HG02759 (cell line): ENCODE measurements around the gene SYPL1.

Source experiments
- ATAC-seq: cut with Tn5 transposase; IDR thresholded peaks from one replicate; pipeline ENCODE4 v1.9.1; 2021; ENCODE audit warnings: mild to moderate bottlenecking, moderate library complexity; ENCODE audit not compliant: unreplicated experiment

Gene SYPL1

GRCh38 chr7:106068986-106069385, 43.1 kb downstream of the SYPL1 start:
- ATAC-seq: no peak

DNA sequence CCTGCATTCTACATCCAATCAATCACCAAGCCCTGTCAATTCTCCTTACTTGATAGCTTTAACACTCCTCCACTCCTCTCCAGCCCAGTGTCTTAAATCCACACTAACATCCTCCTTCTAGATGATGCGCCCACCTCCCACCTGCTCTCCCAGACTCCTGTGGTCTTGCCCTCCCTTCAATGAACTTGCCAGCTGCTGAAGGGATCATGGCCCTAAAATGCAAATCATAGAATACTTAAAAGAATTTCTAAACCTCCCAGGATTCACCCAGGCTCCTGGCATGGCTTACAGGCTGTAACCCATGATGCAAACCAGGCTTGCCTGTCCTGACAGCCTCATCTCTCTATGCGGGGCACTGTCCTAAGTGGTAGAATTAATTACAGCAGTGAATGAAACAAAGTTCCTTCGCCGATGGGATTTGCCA, 43.6 kb downstream of the SYPL1 start:
- ATAC-seq: no peak

GRCh38 chr7:106067678-106068077, 44.4 kb downstream of the SYPL1 start:
- no peak for ATAC-seq

- no peak for ATAC-seq
These were observed 46.3 kb downstream of the SYPL1 start for GRCh38 chr7:106065575-106066500.

DNA sequence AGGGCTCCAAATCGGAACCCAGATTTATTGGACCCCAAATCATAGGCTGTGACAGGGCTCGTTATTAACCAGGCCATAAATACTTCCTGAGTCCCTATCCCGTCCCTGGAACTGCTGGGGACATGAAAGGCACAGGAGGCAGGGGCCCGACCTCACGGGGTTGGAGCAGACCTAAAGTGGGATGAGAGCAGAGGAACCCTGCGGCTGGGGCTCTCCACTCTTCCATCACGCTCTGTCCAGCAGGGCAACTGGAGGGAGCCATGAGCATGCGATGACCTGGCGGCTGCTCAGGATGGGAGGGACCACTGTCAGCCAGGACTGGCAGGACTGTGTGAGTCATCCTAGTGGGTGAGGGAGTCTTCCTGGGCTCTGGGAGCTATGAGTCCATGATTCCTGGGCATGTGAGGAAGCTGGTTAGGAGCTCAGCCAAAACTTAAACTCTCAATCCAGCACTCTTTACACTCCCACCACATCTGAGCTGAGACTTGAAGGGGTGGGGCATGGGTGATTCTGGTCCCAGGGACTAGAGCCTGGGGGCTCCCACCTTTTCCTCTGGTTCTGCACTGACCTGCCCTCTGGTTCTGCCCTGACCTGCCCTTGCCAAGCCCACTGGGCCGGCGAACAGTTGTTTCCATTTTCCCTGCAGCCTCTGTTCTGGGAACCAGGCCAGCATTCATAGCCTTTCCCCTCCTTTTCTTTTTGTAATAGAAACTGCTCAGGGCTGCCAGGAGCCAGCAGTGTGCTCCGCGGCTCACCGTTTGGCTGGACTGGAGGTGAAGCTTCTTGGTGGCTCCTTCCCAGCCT, 47.1 kb downstream of the SYPL1 start:
- ATAC-seq: no peak

DNA sequence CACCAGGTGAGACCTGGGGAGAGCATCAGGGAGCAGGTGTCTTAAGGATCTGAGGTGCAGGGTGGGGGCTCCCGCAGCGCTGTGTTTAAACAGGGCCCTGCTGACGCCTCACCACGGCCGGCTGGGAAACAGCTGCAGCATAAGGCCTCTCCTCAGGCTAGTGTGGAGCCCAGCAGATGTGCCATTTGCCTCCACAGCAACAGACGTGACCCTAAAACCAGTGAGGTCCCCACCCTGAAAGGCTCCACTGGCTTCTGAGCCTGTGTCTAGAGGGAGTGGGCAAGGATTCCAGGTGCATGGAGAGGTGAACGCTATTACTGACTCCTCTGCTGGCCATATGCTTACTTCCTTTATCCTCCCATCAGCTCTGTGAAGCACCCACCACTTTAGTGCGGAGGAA, 47.8 kb downstream of the SYPL1 start:
- ATAC-seq: no peak

DNA sequence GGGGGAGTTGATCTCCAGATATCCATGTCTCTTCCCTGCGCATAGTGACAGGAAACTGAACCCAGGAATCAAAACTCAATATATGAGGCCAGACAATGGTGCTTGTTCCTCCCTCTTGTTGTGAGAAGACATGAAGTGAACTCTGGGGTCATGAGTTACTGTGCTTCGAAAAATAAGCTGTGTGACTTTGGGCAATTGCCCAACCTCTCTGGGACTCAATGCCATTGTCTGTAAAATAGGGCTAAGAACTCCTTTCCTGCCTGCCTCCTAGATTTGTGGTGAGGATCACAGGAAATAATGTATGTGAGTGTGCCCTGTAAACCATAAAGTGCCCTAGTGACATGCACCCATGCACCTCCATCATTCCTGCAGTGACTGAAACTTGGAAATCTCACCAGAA, 48.4 kb downstream of the SYPL1 start:
- no peak for ATAC-seq

DNA sequence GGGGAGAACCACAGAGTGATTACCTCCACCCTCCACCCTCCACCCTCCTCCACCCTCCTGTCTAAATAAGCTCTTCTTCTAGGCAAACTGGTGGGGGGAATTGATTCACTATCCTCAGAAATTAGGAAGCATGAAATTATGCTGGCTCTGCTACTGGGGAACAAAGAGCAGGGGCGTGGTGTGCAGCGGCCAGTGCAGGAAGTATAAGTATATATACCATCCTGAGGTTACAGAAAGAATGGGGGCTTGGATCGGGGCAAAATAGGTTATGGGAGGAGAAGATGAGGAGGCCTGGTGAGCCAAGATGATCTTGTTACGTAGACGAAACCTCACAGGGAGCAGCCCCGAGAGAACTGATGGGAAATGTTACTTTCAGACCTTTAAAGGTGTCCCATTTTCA, 49.1 kb downstream of the SYPL1 start:
- no peak for ATAC-seq

GRCh38 chr7:106062521-106062931, 49.6 kb downstream of the SYPL1 start:
- no peak for ATAC-seq

- ATAC-seq: no peak
These were observed 50.1 kb downstream of the SYPL1 start for GRCh38 chr7:106062006-106062405.

- ATAC-seq: peak; percentile 18
These were observed 50.7 kb downstream of the SYPL1 start for GRCh38 chr7:106061301-106061979.

DNA sequence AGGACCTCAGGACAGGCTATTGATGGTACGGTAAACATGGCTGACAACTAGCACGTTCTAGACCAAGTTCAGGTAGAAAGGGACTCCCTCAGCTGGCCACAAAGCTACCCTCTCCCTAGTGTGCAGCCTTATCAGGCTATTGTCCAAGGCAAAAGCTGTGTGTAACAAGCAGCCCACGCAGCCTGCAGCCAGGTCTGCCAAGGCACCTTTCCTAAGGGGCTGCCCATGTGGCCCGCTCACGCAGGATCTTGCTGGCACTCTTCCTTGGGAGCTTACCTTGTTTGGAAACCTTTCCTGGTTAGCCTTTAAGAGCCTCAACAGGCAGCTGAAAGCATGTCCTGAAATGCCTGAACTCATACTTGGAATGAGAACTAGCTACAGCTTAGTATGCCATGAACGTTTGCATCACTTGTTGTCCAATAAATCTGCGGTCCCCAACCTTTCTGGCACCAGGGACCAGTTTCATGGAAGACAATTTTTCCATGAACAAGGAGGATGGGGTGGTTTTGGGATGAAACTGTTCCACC, 51.7 kb downstream of the SYPL1 start:
- no peak for ATAC-seq

DNA sequence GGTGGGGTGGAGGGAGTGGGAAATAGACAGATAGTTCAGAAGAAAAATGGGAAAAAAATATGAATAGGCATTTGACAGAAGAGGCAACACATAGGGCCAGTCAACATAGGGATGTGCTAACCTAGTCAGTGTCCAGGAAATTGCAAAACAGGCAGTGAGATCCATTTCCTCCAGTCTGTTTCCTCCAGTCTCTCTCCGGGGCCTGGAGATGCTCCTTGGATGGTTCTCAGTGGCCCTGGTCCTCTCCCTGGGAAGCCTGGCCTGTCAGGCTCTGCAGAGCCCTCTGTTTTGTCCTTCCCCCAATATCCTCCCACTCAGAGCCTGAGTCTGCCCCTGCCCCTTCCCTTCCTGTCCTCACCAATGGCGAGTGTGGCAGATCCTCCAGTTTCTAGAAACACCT, 52.6 kb downstream of the SYPL1 start:
- no peak for ATAC-seq

GRCh38 chr7:106058928-106059324, 53.2 kb downstream of the SYPL1 start:
- no peak for ATAC-seq

- peak; percentile 72 for ATAC-seq
These were observed 53.9 kb downstream of the SYPL1 start for GRCh38 chr7:106057962-106058927.

DNA sequence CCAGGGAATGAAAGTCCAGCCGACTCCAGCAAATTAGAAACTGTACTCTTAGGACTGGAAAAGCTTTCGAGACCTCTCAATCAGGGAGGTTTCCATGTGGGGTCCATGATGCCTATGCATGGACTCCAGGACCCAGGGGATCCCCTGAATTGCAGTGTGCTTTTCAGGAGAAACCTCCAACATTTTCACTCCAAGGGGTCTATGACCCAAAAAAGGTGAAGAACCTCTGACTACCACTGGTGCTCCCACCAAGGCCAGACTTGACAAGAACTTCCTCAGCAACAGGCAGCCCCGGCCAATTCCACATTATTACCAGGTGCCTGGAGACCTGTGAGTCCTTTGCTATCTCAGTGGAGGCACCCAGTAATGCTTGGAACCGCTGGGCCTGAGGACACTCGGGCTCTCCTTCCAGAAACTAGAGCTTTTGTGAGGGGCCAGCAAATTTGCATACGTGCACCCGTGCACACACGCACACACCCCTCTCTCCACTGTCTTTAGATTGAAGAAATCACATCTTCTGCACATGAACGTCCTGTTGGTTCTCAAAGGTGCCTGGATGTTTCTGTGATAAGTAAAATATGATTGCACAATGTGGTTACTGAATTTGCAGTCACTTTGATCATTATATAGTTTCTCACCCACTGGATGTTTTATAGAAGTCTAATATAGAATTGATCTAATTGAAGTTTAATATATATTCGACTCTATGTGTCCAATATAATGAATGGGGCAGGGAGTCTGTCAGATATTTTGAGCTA, 54.7 kb downstream of the SYPL1 start:
- ATAC-seq: no peak

DNA sequence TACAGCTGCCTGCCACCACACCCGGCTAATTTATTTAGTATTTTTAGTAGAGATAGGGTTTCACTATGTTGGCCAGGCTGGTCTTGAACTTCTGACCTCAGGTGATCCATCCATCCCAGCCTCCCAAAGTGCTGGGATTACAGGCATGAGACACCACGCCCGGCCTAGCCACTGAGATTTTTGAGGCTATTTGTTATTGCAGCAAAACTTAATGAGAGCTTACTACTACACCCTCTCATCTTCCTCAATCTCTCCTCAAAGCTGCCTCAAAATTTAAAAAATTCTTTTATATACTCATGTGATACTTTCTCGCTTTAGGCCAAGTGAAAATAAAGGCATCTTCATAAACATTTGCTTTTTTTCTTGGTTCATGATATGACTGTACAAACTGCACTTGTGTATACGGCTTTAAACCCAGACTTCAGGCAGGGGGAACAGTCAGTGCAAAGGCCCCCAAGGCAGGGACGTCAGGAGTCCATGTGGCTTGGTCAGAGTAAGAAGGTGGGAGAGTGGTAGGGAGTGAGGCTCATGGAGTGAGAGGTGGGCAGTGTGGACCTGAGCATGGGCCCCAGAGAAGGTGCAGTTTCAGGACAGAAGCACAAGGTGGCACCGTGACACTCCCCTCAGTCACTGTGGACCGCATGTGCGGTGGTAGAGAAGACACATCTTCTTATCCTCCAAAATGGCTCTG, 55.5 kb downstream of the SYPL1 start:
- peak; percentile 39 for ATAC-seq

DNA sequence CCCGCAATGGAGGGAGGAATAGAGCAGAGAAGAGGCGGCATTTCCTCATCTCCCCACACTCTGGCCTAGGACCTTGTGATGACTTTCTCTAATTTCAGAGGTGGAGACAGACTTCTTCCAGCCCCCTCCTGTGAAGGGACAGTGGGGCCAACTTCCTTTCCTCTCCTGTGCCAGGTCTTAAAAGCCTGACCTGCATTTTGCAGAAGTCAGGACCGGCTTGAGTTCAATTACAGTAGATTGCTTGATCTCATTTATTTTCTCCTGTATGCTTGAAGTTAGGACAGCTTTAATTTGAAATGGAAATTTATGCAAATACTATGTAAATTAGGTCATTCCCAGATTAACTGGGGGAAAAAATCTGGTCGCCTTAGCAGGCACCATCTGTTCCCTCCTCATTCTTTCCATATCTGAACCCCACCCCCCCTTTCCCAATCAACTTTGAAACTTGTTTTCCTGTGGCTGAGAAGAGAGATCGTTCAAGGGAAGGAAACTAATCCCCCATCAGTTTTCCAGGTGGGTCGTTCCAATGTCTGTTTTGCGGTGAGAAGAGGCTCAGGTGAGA, 57.1 kb downstream of the SYPL1 start:
- ATAC-seq: no peak
